ENCODE measurements around the gene RYK.

DNA sequence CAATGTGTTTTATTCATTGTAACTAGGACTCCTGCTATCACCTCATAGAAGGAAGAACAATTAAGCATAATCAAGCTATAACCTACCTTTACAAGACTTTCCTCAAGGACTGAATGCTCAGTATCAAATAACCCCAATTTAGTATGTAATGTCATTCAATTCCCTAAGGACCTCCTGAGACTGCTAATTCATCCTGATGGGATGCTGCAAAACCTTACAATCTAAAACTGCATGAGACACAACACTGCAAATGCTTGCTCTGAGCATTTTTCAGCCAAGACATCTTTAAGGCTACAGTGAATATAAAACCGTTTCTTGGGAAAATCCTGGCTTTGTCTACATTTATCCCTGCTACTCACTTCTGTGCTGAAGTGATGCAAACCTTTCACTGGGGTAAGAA lies 69.9 kb downstream of the RYK start:
- TF ChIP-seq SP1 (CRISPR knock-in tag; conservative IDR thresholded peaks at IDR 0.05): no peak
- TF ChIP-seq ATF1 (CRISPR knock-in tag; IDR thresholded peaks at IDR 0.05): no peak
